ENCODE data around the gene ATRNL1.

GRCh38 chr10:115063701-115064658 is 29.2 kb upstream of the ATRNL1 start:
- TF ChIP-seq CTCF (IDR thresholded peaks at IDR 0.05; ENCODE audit: low read depth, low read length, missing input control) = no peak
- no peak for TF ChIP-seq TAF1 (conservative IDR thresholded peaks at IDR 0.05)
- TF ChIP-seq RAD21 (IDR thresholded peaks at IDR 0.05) = no peak
- no peak for TF ChIP-seq SP1 (IDR thresholded peaks at IDR 0.05)
- no peak for TF ChIP-seq REST (IDR thresholded peaks at IDR 0.05)
- TF ChIP-seq RXRA (IDR thresholded peaks at IDR 0.05) = no peak
- TF ChIP-seq JUND (IDR thresholded peaks at IDR 0.05) = no peak
- no peak for TF ChIP-seq EGR1 (IDR thresholded peaks at IDR 0.05; ENCODE audit: low read depth in 2 of 2)
- no peak for TF ChIP-seq YY1 (IDR thresholded peaks at IDR 0.05)
- no peak for TF ChIP-seq MAX (IDR thresholded peaks at IDR 0.05)
- TF ChIP-seq GABPA (IDR thresholded peaks at IDR 0.05 in 1 of 2, conservative IDR thresholded peaks at IDR 0.05 in 1 of 2) = no peak
- no peak for TF ChIP-seq ZBTB33 (IDR thresholded peaks at IDR 0.05)

Data from liver (tissue), 3 donors.